ENCODE results near the gene LIPM.

The LIPM gene

DNA sequence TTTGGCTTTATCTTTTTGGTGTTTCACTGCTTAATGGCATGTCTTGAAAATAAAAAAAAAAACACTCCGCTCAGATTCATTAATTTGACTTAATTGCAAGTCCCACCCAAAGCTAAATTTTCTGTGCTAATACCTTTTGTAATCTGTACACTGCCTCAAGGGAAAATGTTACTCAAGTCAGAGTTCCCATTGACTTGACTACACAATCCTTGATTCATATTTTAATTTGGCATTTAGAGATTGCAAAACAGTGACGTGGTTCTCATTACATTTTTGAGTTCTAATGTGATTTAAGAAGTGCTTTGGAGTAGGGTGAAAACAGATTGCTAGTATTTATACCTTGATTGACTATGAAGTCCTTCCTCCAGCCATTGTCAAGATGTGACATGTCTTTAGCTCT lies 21.3 kb upstream of the LIPM start:
- H3K4me3 ChIP-seq (ENCODE audit: low read depth, low read length): no peak overlapping the region
- H3K27ac ChIP-seq (ENCODE audit: low read depth, low read length): no peak overlapping the region
- no peaks in the 10 kb centered on the region for H3K79me2 ChIP-seq (ENCODE audit: control insufficient read depth, insufficient read depth, low read length, unreplicated experiment)
- H2AFZ ChIP-seq (ENCODE audit: low read length, unreplicated experiment): no peak overlapping the region
- H3K36me3 ChIP-seq (ENCODE audit: insufficient read depth, low read length): no peaks in the 10 kb centered on the region
- no peaks in the 10 kb centered on the region for H3K27me3 ChIP-seq (ENCODE audit: insufficient read depth, low read length)
- no peaks in the 10 kb centered on the region for H3K4me1 ChIP-seq (ENCODE audit: control insufficient read depth, insufficient read depth, low read length, unreplicated experiment)

DNA sequence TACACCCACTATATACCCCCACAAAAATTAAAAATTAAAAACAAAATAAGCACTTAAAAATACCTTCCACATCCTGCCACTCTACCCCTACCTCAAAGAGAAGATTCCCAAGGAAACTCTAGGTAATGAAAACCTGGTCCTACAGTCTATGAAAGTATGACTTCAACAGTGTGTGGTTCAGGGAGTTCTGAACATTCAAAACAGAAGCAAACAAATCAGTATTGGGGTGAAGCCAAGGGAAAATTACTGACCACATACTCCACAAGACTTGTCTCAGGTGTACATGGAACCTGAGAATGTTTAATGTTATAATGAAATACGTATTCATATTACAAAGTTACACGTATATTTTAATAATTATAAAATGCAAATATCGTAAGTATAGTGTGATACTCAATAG lies 20.3 kb upstream of the LIPM start:
- no peak overlapping the region for H2AFZ ChIP-seq (ENCODE audit: low read length, unreplicated experiment)
- no peaks in the 10 kb centered on the region for H3K27me3 ChIP-seq (ENCODE audit: insufficient read depth, low read length)
- no peak overlapping the region for H3K4me3 ChIP-seq (ENCODE audit: low read depth, low read length)
- H3K79me2 ChIP-seq (ENCODE audit: control insufficient read depth, insufficient read depth, low read length, unreplicated experiment): no peaks in the 10 kb centered on the region
- no peaks in the 10 kb centered on the region for H3K36me3 ChIP-seq (ENCODE audit: insufficient read depth, low read length)
- H3K4me1 ChIP-seq (ENCODE audit: control insufficient read depth, insufficient read depth, low read length, unreplicated experiment): no peaks in the 10 kb centered on the region
- no peak overlapping the region for H3K27ac ChIP-seq (ENCODE audit: low read depth, low read length)

DNA sequence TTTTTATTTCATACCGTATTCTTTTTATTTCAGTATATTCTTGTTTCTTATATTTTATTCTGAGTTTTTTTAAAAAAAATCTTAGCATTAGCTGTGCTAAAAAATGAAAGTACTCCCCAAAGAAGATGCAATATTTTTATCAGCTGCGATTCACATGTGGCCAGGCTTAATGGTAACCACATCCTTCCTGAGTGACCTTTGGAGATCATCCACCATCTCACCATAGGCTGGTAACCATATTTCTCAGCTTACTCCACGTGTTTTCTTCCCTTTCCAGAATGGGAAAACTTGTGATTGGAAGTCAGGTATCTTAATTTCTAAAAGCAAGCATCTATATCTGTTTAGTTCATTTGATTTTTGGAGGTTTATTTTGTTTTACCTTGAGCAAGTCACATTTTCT lies 18.8 kb upstream of the LIPM start:
- H3K27ac ChIP-seq (ENCODE audit: low read depth, low read length): no peak overlapping the region
- no peaks in the 10 kb centered on the region for H3K79me2 ChIP-seq (ENCODE audit: control insufficient read depth, insufficient read depth, low read length, unreplicated experiment)
- H3K36me3 ChIP-seq (ENCODE audit: insufficient read depth, low read length): no peaks in the 10 kb centered on the region
- H3K27me3 ChIP-seq (ENCODE audit: insufficient read depth, low read length): no peaks in the 10 kb centered on the region
- H2AFZ ChIP-seq (ENCODE audit: low read length, unreplicated experiment): no peak overlapping the region
- H3K4me1 ChIP-seq (ENCODE audit: control insufficient read depth, insufficient read depth, low read length, unreplicated experiment): no peaks in the 10 kb centered on the region
- no peak overlapping the region for H3K4me3 ChIP-seq (ENCODE audit: low read depth, low read length)

- Histone ChIP-seq H3K4me3 (ENCODE audit: low read depth, low read length) (no peak overlapping the region), H3K27me3 (ENCODE audit: insufficient read depth, low read length) (no peaks in the 10 kb centered on the region), H3K36me3 (ENCODE audit: insufficient read depth, low read length) (no peaks in the 10 kb centered on the region), H3K4me1 (ENCODE audit: control insufficient read depth, insufficient read depth, low read length, unreplicated experiment) (no peaks in the 10 kb centered on the region), H2AFZ (ENCODE audit: low read length, unreplicated experiment) (no peak overlapping the region), H3K79me2 (ENCODE audit: control insufficient read depth, insufficient read depth, low read length, unreplicated experiment) (no peaks in the 10 kb centered on the region), H3K27ac (ENCODE audit: low read depth, low read length) (no peak overlapping the region)
These were observed 16.3 kb upstream of the LIPM start for GRCh38 chr10:88786032-88786770.

GRCh38 chr10:88787463-88787862 lies 15.1 kb upstream of the LIPM start:
- Histone ChIP-seq H3K4me3 (ENCODE audit: low read depth, low read length) (no peak overlapping the region), H2AFZ (ENCODE audit: low read length, unreplicated experiment) (no peak overlapping the region), H3K36me3 (ENCODE audit: insufficient read depth, low read length) (no peaks in the 10 kb centered on the region), H3K27me3 (ENCODE audit: insufficient read depth, low read length) (no peaks in the 10 kb centered on the region), H3K27ac (ENCODE audit: low read depth, low read length) (no peak overlapping the region), H3K79me2 (ENCODE audit: control insufficient read depth, insufficient read depth, low read length, unreplicated experiment) (no peaks in the 10 kb centered on the region), H3K4me1 (ENCODE audit: control insufficient read depth, insufficient read depth, low read length, unreplicated experiment) (peaks cover 5% of the 10 kb centered on the region)

- Histone ChIP-seq H3K4me1 (ENCODE audit: control insufficient read depth, insufficient read depth, low read length, unreplicated experiment) (peaks cover 18% of the 10 kb centered on the region), H3K27ac (ENCODE audit: low read depth, low read length) (no peak overlapping the region), H3K4me3 (ENCODE audit: low read depth, low read length) (no peak overlapping the region), H3K79me2 (ENCODE audit: control insufficient read depth, insufficient read depth, low read length, unreplicated experiment) (no peaks in the 10 kb centered on the region), H2AFZ (ENCODE audit: low read length, unreplicated experiment) (no peak overlapping the region), H3K27me3 (ENCODE audit: insufficient read depth, low read length) (no peaks in the 10 kb centered on the region), H3K36me3 (ENCODE audit: insufficient read depth, low read length) (no peaks in the 10 kb centered on the region)
These were observed 13.6 kb upstream of the LIPM start for GRCh38 chr10:88788924-88789323.

GRCh38 chr10:88791924-88792323 lies 10.6 kb upstream of the LIPM start:
- Histone ChIP-seq H3K27me3 (ENCODE audit: insufficient read depth, low read length) (no peaks in the 10 kb centered on the region), H3K27ac (ENCODE audit: low read depth, low read length) (peak overlapping the region; percentile 32; the same call in 1 of the 2 replicates), H3K79me2 (ENCODE audit: control insufficient read depth, insufficient read depth, low read length, unreplicated experiment) (no peaks in the 10 kb centered on the region), H2AFZ (ENCODE audit: low read length, unreplicated experiment) (no peak overlapping the region), H3K36me3 (ENCODE audit: insufficient read depth, low read length) (no peaks in the 10 kb centered on the region), H3K4me1 (ENCODE audit: control insufficient read depth, insufficient read depth, low read length, unreplicated experiment) (peaks cover 24% of the 10 kb centered on the region), H3K4me3 (ENCODE audit: low read depth, low read length) (no peak overlapping the region)

DNA sequence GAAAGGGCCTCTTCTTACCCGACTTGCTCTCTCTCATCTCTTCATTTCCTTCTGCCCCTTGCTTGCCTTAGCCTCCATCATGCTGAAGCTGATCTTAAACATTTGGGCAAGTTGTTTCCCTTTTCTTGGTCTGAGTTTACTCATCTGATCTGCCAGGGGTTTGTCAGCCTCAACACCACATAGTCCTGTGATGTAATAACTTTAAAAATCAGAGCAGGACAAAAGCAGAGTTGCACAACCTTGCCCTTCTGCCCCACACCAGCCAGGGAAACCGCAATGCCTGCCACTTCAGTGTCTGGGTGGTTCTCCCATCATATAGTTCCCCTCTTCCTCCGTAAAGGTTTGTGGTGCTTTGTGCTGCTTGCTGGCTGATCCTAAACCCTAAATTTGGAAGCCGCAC lies 9.9 kb upstream of the LIPM start:
- no peaks in the 10 kb centered on the region for H3K79me2 ChIP-seq (ENCODE audit: control insufficient read depth, insufficient read depth, low read length, unreplicated experiment)
- no peak overlapping the region for H2AFZ ChIP-seq (ENCODE audit: low read length, unreplicated experiment)
- H3K36me3 ChIP-seq (ENCODE audit: insufficient read depth, low read length): no peaks in the 10 kb centered on the region
- H3K27ac ChIP-seq (ENCODE audit: low read depth, low read length): peak overlapping the region; percentile 32; the same call in 1 of the 2 replicates
- H3K27me3 ChIP-seq (ENCODE audit: insufficient read depth, low read length): no peaks in the 10 kb centered on the region
- peaks cover 24% of the 10 kb centered on the region for H3K4me1 ChIP-seq (ENCODE audit: control insufficient read depth, insufficient read depth, low read length, unreplicated experiment)
- H3K4me3 ChIP-seq (ENCODE audit: low read depth, low read length): no peak overlapping the region

DNA sequence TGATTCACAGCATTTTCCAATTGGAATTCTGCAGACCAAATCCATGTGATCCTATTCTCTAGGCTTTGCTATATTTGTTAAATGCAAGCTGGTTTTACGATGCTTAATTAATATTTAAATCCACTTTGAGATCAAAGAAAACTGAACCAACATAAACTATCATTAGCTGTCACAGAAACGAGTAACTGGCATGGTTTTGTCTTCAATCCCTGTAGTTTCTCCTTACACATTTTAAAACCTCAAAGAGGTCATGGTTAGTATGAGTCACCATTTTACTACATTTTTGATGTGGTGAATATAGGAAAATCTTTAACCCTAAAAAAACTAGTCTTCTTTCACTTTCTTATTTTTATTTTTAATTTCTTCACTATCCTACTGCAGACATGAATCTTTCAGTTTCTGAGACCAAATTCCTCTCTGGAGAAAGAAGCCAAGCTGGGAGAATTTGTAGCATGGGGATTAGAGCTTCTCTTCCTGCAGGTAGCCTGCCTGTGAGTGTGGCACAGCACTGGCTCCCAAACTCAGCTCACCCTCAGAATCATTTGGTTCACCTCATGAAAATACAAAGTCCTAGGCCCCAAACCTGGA lies 8.7 kb upstream of the LIPM start:
- Histone ChIP-seq H3K27ac (ENCODE audit: low read depth, low read length) (0 out of 2 replicates have a peak overlapping the region, but pooled peaks have one; percentile 3), H3K27me3 (ENCODE audit: insufficient read depth, low read length) (no peaks in the 10 kb centered on the region), H3K36me3 (ENCODE audit: insufficient read depth, low read length) (no peaks in the 10 kb centered on the region), H3K79me2 (ENCODE audit: control insufficient read depth, insufficient read depth, low read length, unreplicated experiment) (no peaks in the 10 kb centered on the region), H2AFZ (ENCODE audit: low read length, unreplicated experiment) (no peak overlapping the region), H3K4me1 (ENCODE audit: control insufficient read depth, insufficient read depth, low read length, unreplicated experiment) (peaks cover 24% of the 10 kb centered on the region), H3K4me3 (ENCODE audit: low read depth, low read length) (no peak overlapping the region)

DNA sequence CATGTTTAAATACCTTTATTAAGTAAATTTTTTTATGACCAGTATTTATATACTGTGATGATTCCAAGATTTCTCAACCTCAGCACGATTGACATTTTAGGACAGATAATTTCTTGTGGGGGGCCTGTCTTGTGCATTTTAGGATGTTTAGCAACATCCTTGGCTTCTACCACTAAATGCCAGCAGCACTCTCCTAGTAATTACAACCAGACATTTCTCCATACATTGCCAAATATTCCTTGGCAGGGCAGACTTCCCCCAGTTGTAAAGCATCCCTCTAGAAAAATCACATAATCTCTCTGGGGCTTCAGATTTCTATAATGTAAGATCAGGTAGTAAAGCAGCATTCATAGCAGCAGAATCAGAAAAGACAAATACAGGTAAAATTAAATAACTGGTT lies 7.8 kb upstream of the LIPM start:
- Histone ChIP-seq H3K4me1 (ENCODE audit: control insufficient read depth, insufficient read depth, low read length, unreplicated experiment) (peaks cover 24% of the 10 kb centered on the region), H2AFZ (ENCODE audit: low read length, unreplicated experiment) (no peak overlapping the region), H3K27me3 (ENCODE audit: insufficient read depth, low read length) (no peaks in the 10 kb centered on the region), H3K27ac (ENCODE audit: low read depth, low read length) (no peak overlapping the region), H3K79me2 (ENCODE audit: control insufficient read depth, insufficient read depth, low read length, unreplicated experiment) (no peaks in the 10 kb centered on the region), H3K36me3 (ENCODE audit: insufficient read depth, low read length) (no peaks in the 10 kb centered on the region), H3K4me3 (ENCODE audit: low read depth, low read length) (no peak overlapping the region)

Data from ACC112 (cell line).